Breast epithelium (tissue), 4 donors: Measurements from ENCODE around the gene CDK19. TPM values are rescaled to one million over a fixed set of nuclear protein-coding genes. Genes with fewer than 3 reads are reported as not detected.

ENCODE experiments used
- DNase-seq, 2 donors: peaks; one replicate each; pipeline ENCODE4 v3.0.0-alpha.2; 2019; ENCODE audit warnings: low spot score in 2 of 2
- H3K27ac ChIP-seq, 2 donors: fragments of 200-600 bp; sonication (generic) in 1 of 2; one replicate each; pipeline ENCODE4 v1.5.1; 2016 to 2019; ENCODE audit warnings: mild to moderate bottlenecking in 1 of 2
- H3K27me3 ChIP-seq, 2 donors: fragments of 200-600 bp; sonication (generic) in 1 of 2; one replicate each; pipeline versions ENCODE4 v1.5.1 to v1.6.0; 2017 to 2019; ENCODE audit warnings: control low read depth in 1 of 2, mild to moderate bottlenecking in 1 of 2
- H3K36me3 ChIP-seq: fragments of 200-600 bp; one replicate; pipeline ENCODE4 v1.5.1; 2019
- H3K4me1 ChIP-seq, 2 donors: fragments of 200-600 bp; sonication (generic); one replicate each; pipeline ENCODE4 v1.5.1; 2016 to 2019; ENCODE audit warnings: control low read depth in 1 of 2
- H3K4me3 ChIP-seq, 3 donors: fragments of 200-600 bp; sonication (generic); 1 replicate in 2 of 3; 2 replicates in 1 of 3; pipeline ENCODE4 v1.5.1; 2016 to 2019; ENCODE audit warnings: mild to moderate bottlenecking in 3 of 3, moderate library complexity in 2 of 3
- H3K9me3 ChIP-seq, 2 donors: fragments of 200-600 bp; sonication (generic) in 1 of 2; one replicate each; pipeline ENCODE4 v1.5.1; 2016 to 2019; ENCODE audit warnings: control low read depth in 1 of 2
- POLR2A ChIP-seq: fragments of 450-650 bp; IDR thresholded peaks from one replicate; pipeline ENCODE4 v1.6.1; 2016; ENCODE audit warnings: antibody characterized with exemption, mild to moderate bottlenecking, moderate library complexity
- POLR2AphosphoS5 ChIP-seq, 3 donors: sonication (generic); formaldehyde crosslinking; IDR thresholded peaks; one replicate each; pipeline ENCODE4 v1.6.1; 2017; ENCODE audit warnings: antibody characterized with exemption in 3 of 3
- intact Hi-C: fragments of 100-400 bp; cut with DNase I; formaldehyde crosslinking; loops from one replicate; pipeline ENCODE4 v1.15.1; 2023; ENCODE audit warnings: low total_unique reads
- total RNA-seq, 3 donors: library from RNA; depleted of rRNA; stranded (reverse); fragments of >200 nt; gene quantifications; one replicate each; pipeline ENCODE4 v1.1.0, GENCODE V29; 2016
- TF ChIP-seq, protein P1 (sequence below), 3 donors: fragments of 450-650 bp; IDR thresholded peaks; one replicate each; pipeline ENCODE4 v1.5.1; 2016 to 2017; ENCODE audit warnings: antibody characterized with exemption in 3 of 3, mild to moderate bottlenecking in 3 of 3, moderate library complexity in 3 of 3

Gene CDK19
- total RNA-seq, 3 donors from 2014 or later = 14.1 to 17.9 (median 17.9) TPM

DNA sequence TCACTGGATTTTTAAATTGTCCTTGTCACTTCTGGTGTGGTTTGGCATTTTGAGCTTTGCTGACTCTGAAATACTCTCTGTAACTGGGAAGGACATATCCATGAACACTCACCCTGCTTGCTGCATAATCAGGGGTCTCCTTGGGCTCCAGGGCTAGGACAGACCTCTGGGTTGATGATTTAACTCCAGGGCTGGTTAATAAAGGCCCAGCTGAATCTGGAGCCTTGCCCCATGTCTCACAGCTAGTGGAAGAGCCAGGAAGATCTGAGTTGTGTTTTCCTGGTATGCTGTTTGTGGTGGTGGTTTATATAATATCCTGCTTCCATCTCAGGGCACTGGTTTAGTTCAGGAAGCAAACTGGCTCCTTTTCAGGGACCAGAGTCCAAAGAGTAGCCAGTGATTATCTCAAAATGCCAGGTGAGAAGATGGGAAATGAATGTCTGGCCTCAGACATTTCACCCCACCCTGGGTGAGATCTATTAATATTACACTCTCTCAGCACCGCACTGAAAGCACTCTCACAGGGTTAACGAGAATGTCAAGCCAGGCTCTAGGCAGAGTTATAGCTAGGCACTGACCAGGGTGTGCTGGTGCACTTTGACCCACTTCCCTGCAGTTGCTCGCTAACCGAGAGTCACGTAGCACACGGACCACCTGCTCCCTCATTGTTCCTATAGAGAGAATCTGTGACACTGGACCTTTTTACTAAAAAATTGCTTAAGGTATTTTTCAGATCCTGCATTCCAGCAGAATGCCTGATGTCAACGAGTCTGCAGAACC lies 248.7 kb downstream of the CDK19 start:
- H3K4me3 ChIP-seq = no peak overlapping the region
- H3K27me3 ChIP-seq = no peaks in the 10 kb centered on the region
- DNase-seq = no peak
- TF ChIP-seq POLR2AphosphoS5 (IDR thresholded peaks at IDR 0.05) (no peak), POLR2A (no peak)
- TF ChIP-seq, protein P1, sequence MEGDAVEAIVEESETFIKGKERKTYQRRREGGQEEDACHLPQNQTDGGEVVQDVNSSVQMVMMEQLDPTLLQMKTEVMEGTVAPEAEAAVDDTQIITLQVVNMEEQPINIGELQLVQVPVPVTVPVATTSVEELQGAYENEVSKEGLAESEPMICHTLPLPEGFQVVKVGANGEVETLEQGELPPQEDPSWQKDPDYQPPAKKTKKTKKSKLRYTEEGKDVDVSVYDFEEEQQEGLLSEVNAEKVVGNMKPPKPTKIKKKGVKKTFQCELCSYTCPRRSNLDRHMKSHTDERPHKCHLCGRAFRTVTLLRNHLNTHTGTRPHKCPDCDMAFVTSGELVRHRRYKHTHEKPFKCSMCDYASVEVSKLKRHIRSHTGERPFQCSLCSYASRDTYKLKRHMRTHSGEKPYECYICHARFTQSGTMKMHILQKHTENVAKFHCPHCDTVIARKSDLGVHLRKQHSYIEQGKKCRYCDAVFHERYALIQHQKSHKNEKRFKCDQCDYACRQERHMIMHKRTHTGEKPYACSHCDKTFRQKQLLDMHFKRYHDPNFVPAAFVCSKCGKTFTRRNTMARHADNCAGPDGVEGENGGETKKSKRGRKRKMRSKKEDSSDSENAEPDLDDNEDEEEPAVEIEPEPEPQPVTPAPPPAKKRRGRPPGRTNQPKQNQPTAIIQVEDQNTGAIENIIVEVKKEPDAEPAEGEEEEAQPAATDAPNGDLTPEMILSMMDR (IDR thresholded peaks at IDR 0.05) = no peak
- H3K36me3 ChIP-seq = no peaks in the 10 kb centered on the region
- H3K9me3 ChIP-seq = no peaks in the 10 kb centered on the region
- intact Hi-C loops = no loop called here
- H3K27ac ChIP-seq = no peak overlapping the region
- no peaks in the 10 kb centered on the region for H3K4me1 ChIP-seq

DNA sequence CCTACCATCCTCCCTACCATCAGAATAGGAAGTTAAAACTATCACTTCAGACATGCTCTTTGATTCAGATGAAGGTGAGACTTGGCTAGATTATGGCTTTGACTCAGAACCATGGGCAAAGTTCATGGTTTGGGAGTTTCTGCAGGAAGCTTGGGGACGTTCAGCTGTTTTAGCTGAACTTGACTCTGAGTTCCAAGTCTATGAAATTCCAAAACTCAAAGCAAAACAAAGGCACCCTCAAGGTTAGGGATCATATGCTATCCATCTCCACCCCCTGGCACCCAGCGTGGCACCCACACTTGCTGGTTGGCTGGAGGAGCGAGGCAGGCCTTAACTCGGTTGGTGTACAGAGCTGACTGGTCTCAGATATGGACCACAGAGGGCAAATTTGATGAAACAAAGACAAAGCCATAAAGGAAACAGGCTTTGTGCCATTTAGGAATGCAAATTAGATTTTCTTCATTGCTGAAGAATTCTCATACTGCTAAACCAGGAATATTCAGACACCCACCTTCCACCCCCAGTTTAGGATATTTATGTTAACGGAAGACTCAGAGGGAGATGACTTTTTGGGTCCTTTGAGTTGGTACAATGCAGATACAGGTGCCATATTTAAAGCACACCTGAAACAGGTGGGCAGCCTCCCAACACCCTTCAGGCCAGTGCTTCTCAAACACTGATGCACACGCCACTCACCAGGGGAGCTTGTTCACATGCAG lies 250.4 kb downstream of the CDK19 start:
- Histone ChIP-seq H3K27me3 (no peaks in the 10 kb centered on the region), H3K36me3 (no peaks in the 10 kb centered on the region), H3K4me1 (no peaks in the 10 kb centered on the region), H3K4me3 (no peak overlapping the region), H3K9me3 (no peaks in the 10 kb centered on the region), H3K27ac (no peak overlapping the region)
- TF ChIP-seq POLR2A (no peak), POLR2AphosphoS5 (IDR thresholded peaks at IDR 0.05) (no peak)
- TF ChIP-seq, protein P1 (IDR thresholded peaks at IDR 0.05) = no peak
- DNase-seq = no peak
- intact Hi-C loops = no loop called here

DNA sequence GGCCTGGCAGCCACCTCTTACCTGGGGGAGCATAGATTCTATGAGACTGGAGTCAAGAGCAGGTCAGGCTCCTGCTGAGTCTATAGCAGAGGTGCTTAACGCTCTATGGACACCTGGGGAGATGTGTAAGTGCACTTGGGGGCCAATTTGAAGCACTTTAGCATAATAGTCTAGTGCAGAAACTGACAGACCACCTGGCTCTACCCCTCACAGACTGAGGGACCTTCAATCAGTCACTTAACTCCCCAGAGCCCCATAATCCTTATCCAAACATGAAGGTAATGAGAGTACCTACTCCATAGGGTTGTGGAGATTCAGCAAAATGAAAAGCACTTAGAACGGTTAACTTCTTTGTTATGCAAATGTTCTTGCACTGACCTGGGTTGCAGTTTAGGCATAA lies 251.6 kb downstream of the CDK19 start:
- Histone ChIP-seq H3K4me1 (no peaks in the 10 kb centered on the region), H3K36me3 (no peaks in the 10 kb centered on the region), H3K27ac (no peak overlapping the region), H3K27me3 (no peaks in the 10 kb centered on the region), H3K9me3 (no peaks in the 10 kb centered on the region), H3K4me3 (no peak overlapping the region)
- TF ChIP-seq, protein P1 (IDR thresholded peaks at IDR 0.05) = no peak
- TF ChIP-seq POLR2A = no peak
- TF ChIP-seq POLR2AphosphoS5 (IDR thresholded peaks at IDR 0.05) = no peak
- DNase-seq = no peak
- intact Hi-C loops = no loop called here

DNA sequence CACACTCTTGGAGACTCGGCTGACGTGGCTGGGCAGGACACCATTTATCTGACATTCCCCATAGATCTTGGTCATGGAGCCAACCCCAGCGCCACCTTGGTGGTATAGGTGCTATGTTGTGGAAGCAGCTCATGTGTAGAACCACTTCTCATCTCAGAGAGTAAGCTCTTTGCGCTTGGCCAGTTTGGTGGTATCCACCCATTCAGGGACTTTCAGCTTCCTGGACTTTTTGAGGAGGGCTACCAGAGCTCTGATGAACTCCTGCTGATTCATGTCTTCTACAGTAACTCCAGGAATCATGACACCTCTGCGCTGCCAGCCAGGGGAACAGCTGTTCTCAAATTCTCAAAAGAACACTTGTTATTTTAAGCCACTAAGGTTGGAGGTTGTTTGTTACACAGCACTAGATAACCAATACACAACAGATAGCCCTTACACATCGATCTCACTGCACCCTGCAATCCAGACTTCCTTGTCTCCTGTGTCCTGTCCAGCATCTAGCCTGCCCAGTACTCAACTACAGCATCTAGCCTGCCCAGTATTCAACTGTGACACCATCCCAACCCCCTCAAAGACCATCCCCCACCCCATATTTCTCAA lies 252.9 kb downstream of the CDK19 start:
- intact Hi-C loops = no loop called here
- H3K4me1 ChIP-seq = no peaks in the 10 kb centered on the region
- DNase-seq = no peak

More for the DNA sequence above, 252.9 kb downstream of the CDK19 start:
- Histone ChIP-seq H3K36me3 (no peaks in the 10 kb centered on the region), H3K27me3 (no peaks in the 10 kb centered on the region), H3K9me3 (no peaks in the 10 kb centered on the region), H3K27ac (no peak overlapping the region), H3K4me3 (no peak overlapping the region)
- TF ChIP-seq POLR2AphosphoS5 (IDR thresholded peaks at IDR 0.05) (no peak), POLR2A (no peak)
- TF ChIP-seq, protein P1 (IDR thresholded peaks at IDR 0.05) = no peak
